Liver (tissue), 3 donors: ENCODE measurements around the gene KCNQ5.

Experiments
- ATF3 ChIP-seq: IDR thresholded peaks from 2 replicates; pipeline ENCODE4 v1.6.1; 2016; ENCODE audit warnings: antibody characterized with exemption
- EGR1 ChIP-seq, 2 donors: IDR thresholded peaks; 2 replicates each; pipeline ENCODE4 v1.6.1; 2016 to 2018; ENCODE audit warnings: antibody characterized with exemption in 2 of 2, low read depth in 2 of 2
- FOXA2 ChIP-seq: IDR thresholded peaks from 2 replicates; pipeline ENCODE4 v1.6.1; 2016; ENCODE audit warnings: antibody characterized with exemption
- GABPA ChIP-seq, 2 donors: IDR thresholded peaks in 1 of 2; conservative IDR thresholded peaks in 1 of 2; 2 replicates each; pipeline ENCODE4 v1.6.1; 2016; ENCODE audit warnings: antibody characterized with exemption in 2 of 2, mild to moderate bottlenecking in 1 of 2, moderate library complexity in 1 of 2
- MAX ChIP-seq: IDR thresholded peaks from 2 replicates; pipeline ENCODE4 v1.6.1; 2016; ENCODE audit warnings: antibody characterized with exemption
- RAD21 ChIP-seq, 2 donors: IDR thresholded peaks; 2 replicates each; pipeline ENCODE4 v1.6.1; 2016; ENCODE audit warnings: antibody characterized with exemption in 2 of 2, mild to moderate bottlenecking in 2 of 2
- TAF1 ChIP-seq: conservative IDR thresholded peaks from 2 replicates; pipeline ENCODE4 v1.6.1; 2016; ENCODE audit warnings: antibody characterized with exemption, mild to moderate bottlenecking
- YY1 ChIP-seq: IDR thresholded peaks from 2 replicates; pipeline ENCODE4 v1.6.1; 2016; ENCODE audit warnings: antibody characterized with exemption, mild to moderate bottlenecking
- TF ChIP-seq, protein P1 (sequence below): fragments of 150-350 bp; IDR thresholded peaks from 2 replicates; pipeline ENCODE4 v1.5.1; 2017; ENCODE audit warnings: improper control_type of control experiment, low read depth, low read length; ENCODE audit not compliant: missing input control
- TF ChIP-seq, protein P2 (sequence below): IDR thresholded peaks from 2 replicates; pipeline ENCODE4 v1.6.1; 2016; ENCODE audit warnings: antibody characterized with exemption, mild to moderate bottlenecking
- donor health status: healthy.
- donor health status: healthy.

- TF ChIP-seq FOXA2 (no peak), YY1 (no peak), TAF1 (no peak), EGR1 (IDR thresholded peaks at IDR 0.05; ENCODE audit: low read depth in 2 of 2) (no peak), GABPA (IDR thresholded peaks at IDR 0.05 in 1 of 2, conservative IDR thresholded peaks at IDR 0.05 in 1 of 2) (no peak), RAD21 (IDR thresholded peaks at IDR 0.05) (no peak), ATF3 (no peak), MAX (no peak)
- TF ChIP-seq, protein P1, sequence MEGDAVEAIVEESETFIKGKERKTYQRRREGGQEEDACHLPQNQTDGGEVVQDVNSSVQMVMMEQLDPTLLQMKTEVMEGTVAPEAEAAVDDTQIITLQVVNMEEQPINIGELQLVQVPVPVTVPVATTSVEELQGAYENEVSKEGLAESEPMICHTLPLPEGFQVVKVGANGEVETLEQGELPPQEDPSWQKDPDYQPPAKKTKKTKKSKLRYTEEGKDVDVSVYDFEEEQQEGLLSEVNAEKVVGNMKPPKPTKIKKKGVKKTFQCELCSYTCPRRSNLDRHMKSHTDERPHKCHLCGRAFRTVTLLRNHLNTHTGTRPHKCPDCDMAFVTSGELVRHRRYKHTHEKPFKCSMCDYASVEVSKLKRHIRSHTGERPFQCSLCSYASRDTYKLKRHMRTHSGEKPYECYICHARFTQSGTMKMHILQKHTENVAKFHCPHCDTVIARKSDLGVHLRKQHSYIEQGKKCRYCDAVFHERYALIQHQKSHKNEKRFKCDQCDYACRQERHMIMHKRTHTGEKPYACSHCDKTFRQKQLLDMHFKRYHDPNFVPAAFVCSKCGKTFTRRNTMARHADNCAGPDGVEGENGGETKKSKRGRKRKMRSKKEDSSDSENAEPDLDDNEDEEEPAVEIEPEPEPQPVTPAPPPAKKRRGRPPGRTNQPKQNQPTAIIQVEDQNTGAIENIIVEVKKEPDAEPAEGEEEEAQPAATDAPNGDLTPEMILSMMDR, result no peak
- TF ChIP-seq, protein P2, sequence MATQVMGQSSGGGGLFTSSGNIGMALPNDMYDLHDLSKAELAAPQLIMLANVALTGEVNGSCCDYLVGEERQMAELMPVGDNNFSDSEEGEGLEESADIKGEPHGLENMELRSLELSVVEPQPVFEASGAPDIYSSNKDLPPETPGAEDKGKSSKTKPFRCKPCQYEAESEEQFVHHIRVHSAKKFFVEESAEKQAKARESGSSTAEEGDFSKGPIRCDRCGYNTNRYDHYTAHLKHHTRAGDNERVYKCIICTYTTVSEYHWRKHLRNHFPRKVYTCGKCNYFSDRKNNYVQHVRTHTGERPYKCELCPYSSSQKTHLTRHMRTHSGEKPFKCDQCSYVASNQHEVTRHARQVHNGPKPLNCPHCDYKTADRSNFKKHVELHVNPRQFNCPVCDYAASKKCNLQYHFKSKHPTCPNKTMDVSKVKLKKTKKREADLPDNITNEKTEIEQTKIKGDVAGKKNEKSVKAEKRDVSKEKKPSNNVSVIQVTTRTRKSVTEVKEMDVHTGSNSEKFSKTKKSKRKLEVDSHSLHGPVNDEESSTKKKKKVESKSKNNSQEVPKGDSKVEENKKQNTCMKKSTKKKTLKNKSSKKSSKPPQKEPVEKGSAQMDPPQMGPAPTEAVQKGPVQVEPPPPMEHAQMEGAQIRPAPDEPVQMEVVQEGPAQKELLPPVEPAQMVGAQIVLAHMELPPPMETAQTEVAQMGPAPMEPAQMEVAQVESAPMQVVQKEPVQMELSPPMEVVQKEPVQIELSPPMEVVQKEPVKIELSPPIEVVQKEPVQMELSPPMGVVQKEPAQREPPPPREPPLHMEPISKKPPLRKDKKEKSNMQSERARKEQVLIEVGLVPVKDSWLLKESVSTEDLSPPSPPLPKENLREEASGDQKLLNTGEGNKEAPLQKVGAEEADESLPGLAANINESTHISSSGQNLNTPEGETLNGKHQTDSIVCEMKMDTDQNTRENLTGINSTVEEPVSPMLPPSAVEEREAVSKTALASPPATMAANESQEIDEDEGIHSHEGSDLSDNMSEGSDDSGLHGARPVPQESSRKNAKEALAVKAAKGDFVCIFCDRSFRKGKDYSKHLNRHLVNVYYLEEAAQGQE, result no peak
Measured at GRCh38 chr6:72861059-72861458, 239.2 kb downstream of the KCNQ5 start.
